Erythroblast (primary cell): ENCODE measurements around the gene SF3A1.

Experiments
- GATA1 ChIP-seq: IDR thresholded peaks from 2 replicates; pipeline ENCODE4 v1.6.1; 2011; ENCODE audit warnings: low read depth, mild to moderate bottlenecking, control low read depth, low read length, moderate library complexity
- POLR2A ChIP-seq: IDR thresholded peaks from 2 replicates; pipeline ENCODE4 v1.6.1; 2011; ENCODE audit warnings: mild to moderate bottlenecking, low read length

GRCh38 chr22:30287648-30288418 lies 68.9 kb downstream of the SF3A1 start:
- TF ChIP-seq POLR2A: no peak
- no peak for TF ChIP-seq GATA1
